HTR-8/SVneo (cell line): ENCODE results near the gene SLC39A12.
"Not testable (repeated sequence)": the region's sequence is repeated elsewhere in the genome, so short reads cannot be mapped to it uniquely, and the experiment has no call there.

Experiments used
- DNase-seq: peaks from one replicate; pipeline ENCODE4 v3.0.0; 2011; ENCODE audit warnings: low spot score, mixed read lengths; ENCODE audit not compliant: insufficient read length
- FAIRE-seq: peaks from 2 replicates; lab custom pipeline; 2011; peaks lifted over from hg19 to GRCh38; lab: Jason Lieb, UNC

The SLC39A12 gene

DNA sequence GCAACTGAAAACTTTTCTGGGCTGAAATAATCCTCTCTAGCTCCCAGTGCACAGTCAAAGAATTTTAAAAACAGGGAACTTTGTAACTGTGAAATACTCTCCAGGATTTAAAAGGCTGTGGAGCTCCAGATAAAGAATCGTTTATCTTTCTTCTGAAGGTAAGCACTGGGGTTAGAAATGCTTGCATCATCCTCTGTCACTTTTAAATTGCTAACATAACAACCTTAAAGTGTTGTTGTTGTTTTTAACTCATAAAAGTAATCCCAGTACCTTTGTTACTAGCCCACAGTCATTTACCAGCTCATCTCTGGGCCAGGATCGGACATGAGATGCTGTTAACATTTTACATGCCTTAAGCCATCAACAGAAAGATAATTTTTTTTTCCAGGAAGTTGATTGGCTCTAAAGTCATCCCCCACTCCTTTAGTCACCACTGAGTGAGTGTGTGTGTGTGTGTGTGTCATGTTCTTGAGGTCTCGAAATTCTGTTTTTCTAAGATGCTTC lies at the start of gene SLC39A12:
Gene SLC39A12, plus strand, starts transcription at position 51 of the 504 bp plus-strand sequence. CDS start 1,359 bp downstream, outside the sequence.
- DNase-seq (no peak), FAIRE-seq (no peak)

GRCh38 chr10:17904564-17904963 lies 47.2 kb upstream of the SLC39A12 start:
- DNase-seq = no peak
- FAIRE-seq = no peak

DNA sequence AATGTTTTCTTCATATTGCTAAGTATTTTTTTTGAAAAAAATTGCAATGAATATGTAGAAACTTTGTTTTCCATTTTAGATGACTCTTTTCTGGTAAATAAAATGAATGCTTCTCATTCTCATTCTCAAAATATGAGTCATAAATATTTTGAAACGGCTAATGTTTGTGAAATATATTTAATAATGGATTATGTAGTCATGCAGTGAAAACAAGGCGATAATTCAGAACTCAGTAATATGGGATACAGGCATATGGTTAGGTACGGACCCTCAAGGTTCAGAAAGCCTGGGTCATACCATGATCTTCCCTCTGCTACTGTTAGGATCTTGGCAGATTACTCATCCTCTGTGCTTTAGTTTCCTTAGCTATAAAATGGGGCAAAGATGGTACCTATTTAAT lies 46.2 kb upstream of the SLC39A12 start:
- no peak for FAIRE-seq
- DNase-seq = no peak

- FAIRE-seq (no peak), DNase-seq (no peak)
Measured at GRCh38 chr10:17906002-17906401, 45.7 kb upstream of the SLC39A12 start.

- FAIRE-seq = no peak
- DNase-seq = no peak
Measured at GRCh38 chr10:17907641-17908040, 44.1 kb upstream of the SLC39A12 start.

GRCh38 chr10:17910125-17910789 lies 41.5 kb upstream of the SLC39A12 start:
- FAIRE-seq (no peak), DNase-seq (peak; percentile 38)

GRCh38 chr10:17912754-17913153 lies 39.0 kb upstream of the SLC39A12 start:
- FAIRE-seq = no peak
- no peak for DNase-seq

GRCh38 chr10:17913604-17914003 lies 38.1 kb upstream of the SLC39A12 start:
- no peak for FAIRE-seq

GRCh38 chr10:17914169-17915045 lies 37.3 kb upstream of the SLC39A12 start:
- no peak for DNase-seq
- peak; percentile 92 for FAIRE-seq

More at GRCh38 chr10:17913604-17914003, 38.1 kb upstream of the SLC39A12 start:
- DNase-seq = no peak

GRCh38 chr10:17915181-17915580 lies 36.5 kb upstream of the SLC39A12 start:
- no peak for FAIRE-seq

GRCh38 chr10:17918187-17918903 lies 33.4 kb upstream of the SLC39A12 start:
- FAIRE-seq = no peak
- DNase-seq = no peak

More at GRCh38 chr10:17915181-17915580, 36.5 kb upstream of the SLC39A12 start:
- no peak for DNase-seq

GRCh38 chr10:17921378-17921777 lies 30.3 kb upstream of the SLC39A12 start:
- DNase-seq (no peak), FAIRE-seq (no peak)

- peak; percentile 3 for DNase-seq
- FAIRE-seq = no peak
Measured at GRCh38 chr10:17923728-17924127, 28.0 kb upstream of the SLC39A12 start.

GRCh38 chr10:17943033-17943745 lies 8.5 kb upstream of the SLC39A12 start:
- FAIRE-seq = no peak

GRCh38 chr10:17950269-17950668 lies 1.4 kb upstream of the SLC39A12 start:
- FAIRE-seq, DNase-seq: not testable (repeated sequence)

More at GRCh38 chr10:17943033-17943745, 8.5 kb upstream of the SLC39A12 start:
- no peak for DNase-seq

GRCh38 chr10:17950726-17951125 lies 992 bp upstream of the SLC39A12 start:
- FAIRE-seq = no peak

GRCh38 chr10:17954372-17954771 lies 2.7 kb downstream of the SLC39A12 start:
- not testable (repeated sequence) for FAIRE-seq, DNase-seq

More at GRCh38 chr10:17950726-17951125, 992 bp upstream of the SLC39A12 start:
- DNase-seq = no peak

DNA sequence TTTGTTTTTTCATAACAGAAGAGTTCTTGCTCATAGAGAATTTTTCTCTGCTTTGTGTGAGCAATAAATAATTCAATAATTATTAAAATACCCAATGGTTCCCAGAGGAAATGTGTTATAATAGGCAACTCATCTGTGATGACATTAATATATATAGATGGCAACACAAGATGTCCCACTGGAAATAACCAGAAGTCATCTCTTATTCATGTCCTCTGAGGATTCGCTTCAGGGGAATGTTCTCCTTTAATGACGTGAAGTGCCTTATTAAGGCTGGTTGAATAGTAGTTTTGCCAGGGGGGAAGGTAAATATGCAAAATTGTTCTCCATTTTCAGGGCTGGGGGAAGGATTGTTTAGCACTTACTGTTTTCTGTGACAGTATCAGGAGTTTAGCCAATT lies 3.1 kb downstream of the SLC39A12 start:
- FAIRE-seq (no peak), DNase-seq (no peak)

- FAIRE-seq = no peak
- DNase-seq = no peak
Measured at GRCh38 chr10:17958049-17958448, 6.3 kb downstream of the SLC39A12 start.

DNA sequence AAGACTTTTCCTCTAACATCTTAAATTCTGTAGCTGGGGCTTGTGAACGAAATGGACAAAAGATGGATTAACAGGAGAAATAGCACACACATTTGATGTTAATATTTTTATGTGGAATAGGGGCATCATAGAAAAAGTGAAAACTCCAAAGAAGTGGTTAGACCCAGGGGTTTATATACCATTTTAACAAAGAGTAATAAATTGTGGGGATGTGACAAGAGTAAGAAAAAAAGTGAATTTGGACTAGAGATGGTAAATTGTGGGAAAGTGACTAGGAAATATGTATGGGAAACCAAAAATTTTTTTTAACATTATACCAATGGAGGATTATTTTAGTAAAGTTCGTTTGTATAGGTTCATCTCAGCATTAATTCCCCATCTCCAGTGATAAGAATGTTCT lies 8.2 kb downstream of the SLC39A12 start:
- FAIRE-seq (no peak), DNase-seq (no peak)
